Stimulated activated CD4-positive, alpha-beta T cell treated with anti-CD3 and anti-CD28 coated beads, Interleukin-2, amount 100 ng/mL, for 48 hours (primary cell): ENCODE data around the gene SLC16A3.

Experiments used
- DNase-seq, 2 donors: peaks; one replicate each; pipeline ENCODE4 v3.0.0-alpha.2; 2020

Gene SLC16A3

DNA sequence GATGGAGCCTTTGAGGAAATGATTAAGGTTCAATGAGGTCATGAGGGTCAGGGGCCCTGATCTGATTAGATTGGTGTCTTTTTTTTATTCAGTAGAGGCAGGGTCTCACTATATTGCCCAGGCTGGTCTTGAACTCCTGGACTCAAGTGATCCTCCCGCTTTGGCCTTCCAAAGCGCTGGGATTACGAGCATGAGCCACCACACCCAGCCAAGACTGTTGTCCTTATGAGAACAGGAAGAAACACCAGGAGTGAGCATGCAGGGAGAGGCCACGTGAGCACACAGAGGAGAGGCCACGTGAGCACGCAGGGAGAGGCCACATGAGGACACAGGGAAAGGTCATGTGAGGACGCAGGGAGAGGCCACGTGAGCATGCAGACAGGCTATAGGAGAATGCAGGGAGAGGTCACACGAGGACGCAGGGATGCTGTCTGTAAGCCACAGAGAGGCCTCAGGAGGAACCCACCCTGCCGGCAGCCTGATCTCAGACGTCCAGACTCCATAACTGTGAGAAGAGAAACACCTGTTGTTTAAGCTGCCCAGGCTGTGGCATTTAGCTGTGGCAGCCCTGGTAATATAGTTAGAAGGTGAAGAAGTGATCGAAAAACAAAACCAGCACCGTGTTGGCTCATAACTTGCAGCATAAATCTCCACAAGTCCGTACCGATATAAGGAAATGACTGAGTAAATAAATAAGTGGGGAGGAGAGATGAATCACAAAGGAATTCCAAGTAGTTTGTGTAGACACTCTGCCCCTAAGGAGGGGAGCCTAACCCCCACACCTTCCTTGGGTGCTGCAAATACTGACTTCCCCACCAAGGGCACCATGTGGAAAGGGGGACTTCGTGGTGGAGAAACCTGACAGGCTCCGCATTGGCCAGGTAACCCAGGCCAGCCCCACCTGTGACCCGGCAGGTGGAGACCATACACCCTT lies 59.3 kb downstream of the SLC16A3 start:
- no peak for DNase-seq
